HG03575 (cell line): ENCODE data around the gene PLB1.

ENCODE experiments used
- ATAC-seq: cut with Tn5 transposase; IDR thresholded peaks from one replicate; pipeline ENCODE4 v1.9.1; 2021; ENCODE audit not compliant: unreplicated experiment, insufficient number of reproducible peaks, low FRiP score; ENCODE audit errors: extremely low read depth

PLB1 gene

GRCh38 chr2:28684142-28684858 lies 188.4 kb downstream of the PLB1 start:
- no peak for ATAC-seq

- ATAC-seq = no peak
Observed at GRCh38 chr2:28687171-28687570, 191.3 kb downstream of the PLB1 start.

GRCh38 chr2:28687640-28688385 lies 192.0 kb downstream of the PLB1 start:
- no peak for ATAC-seq

GRCh38 chr2:28688818-28689217 lies 193.0 kb downstream of the PLB1 start:
- ATAC-seq = no peak

- ATAC-seq = no peak
Observed at GRCh38 chr2:28689771-28690170, 193.9 kb downstream of the PLB1 start.

GRCh38 chr2:28692411-28692810 lies 196.6 kb downstream of the PLB1 start:
- no peak for ATAC-seq

- no peak for ATAC-seq
Observed at GRCh38 chr2:28693223-28693622, 197.4 kb downstream of the PLB1 start.
